GM18508 (cell line): Measurements from ENCODE around the gene NEK8.
"Not testable (repeated sequence)": the region's sequence is repeated elsewhere in the genome, so short reads cannot be mapped to it uniquely, and the experiment has no call there.

Source experiments
- ATAC-seq: cut with Tn5 transposase; IDR thresholded peaks from one replicate; pipeline ENCODE4 v1.9.1; 2021; ENCODE audit warnings: moderate number of reproducible peaks; ENCODE audit not compliant: insufficient read depth, unreplicated experiment

The NEK8 gene

GRCh38 chr17:28724500-28725165 lies 4.0 kb upstream of the NEK8 start:
- no peak for ATAC-seq

GRCh38 chr17:28725166-28725659 lies 3.4 kb upstream of the NEK8 start:
- no peak for ATAC-seq

- no peak for ATAC-seq
These were observed 2.8 kb upstream of the NEK8 start for GRCh38 chr17:28725660-28726225.

GRCh38 chr17:28726226-28726626 lies 2.4 kb upstream of the NEK8 start, which contains the start of gene TLCD1:
Gene TLCD1, minus strand, starts transcription at chr17:28726233. Its CDS starts 136 bp downstream, at chr17:28726097.
- no peak for ATAC-seq

- no peak for ATAC-seq
These were observed 1.7 kb upstream of the NEK8 start for GRCh38 chr17:28726627-28727491.

- no peak for ATAC-seq
These were observed 1.4 kb downstream of the NEK8 start for GRCh38 chr17:28729950-28730330.

GRCh38 chr17:28733346-28733745 lies 4.8 kb downstream of the NEK8 start:
- no peak for ATAC-seq

GRCh38 chr17:28734712-28735241 lies 6.2 kb downstream of the NEK8 start:
- no peak for ATAC-seq

GRCh38 chr17:28735242-28735722 lies 6.7 kb downstream of the NEK8 start:
- ATAC-seq: no peak

GRCh38 chr17:28735913-28736769 lies 7.6 kb downstream of the NEK8 start:
- ATAC-seq: not testable (repeated sequence)

- no peak for ATAC-seq
These were observed 8.7 kb downstream of the NEK8 start for GRCh38 chr17:28737316-28737715.

- no peak for ATAC-seq
These were observed 9.4 kb downstream of the NEK8 start for GRCh38 chr17:28737770-28738679.

- peak; percentile 35 for ATAC-seq
These were observed 10.2 kb downstream of the NEK8 start for GRCh38 chr17:28738680-28739384.

GRCh38 chr17:28740406-28741357 lies 12.1 kb downstream of the NEK8 start:
- no peak for ATAC-seq

GRCh38 chr17:28741358-28742349 lies 13.1 kb downstream of the NEK8 start:
- ATAC-seq: no peak
